HFFc6 (cell line): ENCODE measurements around the gene SH3RF3. TPM values are rescaled to one million over a fixed set of nuclear protein-coding genes. Genes with fewer than 3 reads are reported as not detected.
"Not testable (repeated sequence)": the region's sequence is repeated elsewhere in the genome, so short reads cannot be mapped to it uniquely, and the experiment has no call there.

Experiments
- DNase-seq: peaks from one replicate; pipeline ENCODE4 v3.0.0-alpha.2; 2018
- H3K27ac Mint-ChIP-seq: 2 replicates; pipeline ENCODE4 v1.8.0; 2020; ENCODE audit warnings: mild to moderate bottlenecking, mixed read lengths
- H3K27me3 Mint-ChIP-seq: 2 replicates; pipeline ENCODE4 v1.8.0; 2021; ENCODE audit warnings: mild to moderate bottlenecking, moderate library complexity, mixed read lengths; ENCODE audit not compliant: insufficient read depth
- H3K36me3 Mint-ChIP-seq: 2 replicates; pipeline ENCODE4 v1.8.0; 2021; ENCODE audit warnings: low read depth, mixed read lengths
- H3K4me1 Mint-ChIP-seq: 2 replicates; pipeline ENCODE4 v1.8.0; 2020; ENCODE audit warnings: low read depth, mixed read lengths
- H3K4me3 Mint-ChIP-seq: 2 replicates; pipeline ENCODE4 v1.8.0; 2020; ENCODE audit warnings: mild to moderate bottlenecking, moderate library complexity, mixed read lengths
- H3K9me3 Mint-ChIP-seq: 2 replicates; pipeline ENCODE4 v1.8.0; 2020; ENCODE audit warnings: mild to moderate bottlenecking, mixed read lengths
- total RNA-seq, 6 experiments: library from RNA; stranded (reverse); fragmentation: NEBNext Ultra II Directional; extraction: Animal tissue kit (Norgen Biotek cat#: 25700); gene quantifications; 2 replicates in 1 of 6; 3 replicates in 5 of 6; pipeline ENCODE4 v1.2.3, GENCODE V29; 2021
- TF ChIP-seq, protein P1 (sequence below): fragments of 200-600 bp; sonication (generic); IDR thresholded peaks from 2 replicates; pipeline ENCODE4 v1.5.0; 2021; ENCODE audit warnings: antibody characterized with exemption, mild to moderate bottlenecking

Gene SH3RF3
- total RNA-seq, 6 experiments from 2014 or later: 2.4 to 4.4 (median 3.7) TPM

- H3K4me1 Mint-ChIP-seq: peaks cover 36% of the 10 kb centered on the region
- DNase-seq: no peak
- TF ChIP-seq, protein P1, sequence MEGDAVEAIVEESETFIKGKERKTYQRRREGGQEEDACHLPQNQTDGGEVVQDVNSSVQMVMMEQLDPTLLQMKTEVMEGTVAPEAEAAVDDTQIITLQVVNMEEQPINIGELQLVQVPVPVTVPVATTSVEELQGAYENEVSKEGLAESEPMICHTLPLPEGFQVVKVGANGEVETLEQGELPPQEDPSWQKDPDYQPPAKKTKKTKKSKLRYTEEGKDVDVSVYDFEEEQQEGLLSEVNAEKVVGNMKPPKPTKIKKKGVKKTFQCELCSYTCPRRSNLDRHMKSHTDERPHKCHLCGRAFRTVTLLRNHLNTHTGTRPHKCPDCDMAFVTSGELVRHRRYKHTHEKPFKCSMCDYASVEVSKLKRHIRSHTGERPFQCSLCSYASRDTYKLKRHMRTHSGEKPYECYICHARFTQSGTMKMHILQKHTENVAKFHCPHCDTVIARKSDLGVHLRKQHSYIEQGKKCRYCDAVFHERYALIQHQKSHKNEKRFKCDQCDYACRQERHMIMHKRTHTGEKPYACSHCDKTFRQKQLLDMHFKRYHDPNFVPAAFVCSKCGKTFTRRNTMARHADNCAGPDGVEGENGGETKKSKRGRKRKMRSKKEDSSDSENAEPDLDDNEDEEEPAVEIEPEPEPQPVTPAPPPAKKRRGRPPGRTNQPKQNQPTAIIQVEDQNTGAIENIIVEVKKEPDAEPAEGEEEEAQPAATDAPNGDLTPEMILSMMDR: no peak
- no peak overlapping the region for H3K27ac Mint-ChIP-seq
- H3K36me3 Mint-ChIP-seq: peaks cover 10% of the 10 kb centered on the region
- no peak overlapping the region for H3K4me3 Mint-ChIP-seq
- no peaks in the 10 kb centered on the region; the same call in 1 of the 2 replicates for H3K9me3 Mint-ChIP-seq
- peaks cover 49% of the 10 kb centered on the region for H3K27me3 Mint-ChIP-seq
Observed at GRCh38 chr2:109218087-109218791, 89.2 kb downstream of the SH3RF3 start.

- H3K9me3 Mint-ChIP-seq: no peaks in the 10 kb centered on the region; the same call in 1 of the 2 replicates
- H3K27me3 Mint-ChIP-seq: peaks cover 51% of the 10 kb centered on the region
- H3K27ac Mint-ChIP-seq: no peak overlapping the region
- H3K4me3 Mint-ChIP-seq: no peak overlapping the region
- TF ChIP-seq, protein P1: no peak
- peaks cover 31% of the 10 kb centered on the region for H3K4me1 Mint-ChIP-seq
- DNase-seq: no peak
- peaks cover 10% of the 10 kb centered on the region for H3K36me3 Mint-ChIP-seq
Observed at GRCh38 chr2:109218792-109219126, 89.8 kb downstream of the SH3RF3 start.

- DNase-seq: no peak
- Mint-ChIP-seq H3K36me3 (0 out of 2 replicates have a peak, but pooled peaks cover 5% of the 10 kb centered on the region), H3K27me3 (peaks cover 41% of the 10 kb centered on the region), H3K4me3 (no peak overlapping the region), H3K27ac (no peak overlapping the region), H3K9me3 (no peaks in the 10 kb centered on the region; the same call in 1 of the 2 replicates), H3K4me1 (peaks cover 14% of the 10 kb centered on the region)
- TF ChIP-seq, protein P1: no peak
Observed at GRCh38 chr2:109220860-109221259, 91.9 kb downstream of the SH3RF3 start.

GRCh38 chr2:109221316-109221715 is 92.3 kb downstream of the SH3RF3 start:
- not testable (repeated sequence) for H3K9me3 Mint-ChIP-seq
- peaks cover 14% of the 10 kb centered on the region for H3K4me1 Mint-ChIP-seq

DNA sequence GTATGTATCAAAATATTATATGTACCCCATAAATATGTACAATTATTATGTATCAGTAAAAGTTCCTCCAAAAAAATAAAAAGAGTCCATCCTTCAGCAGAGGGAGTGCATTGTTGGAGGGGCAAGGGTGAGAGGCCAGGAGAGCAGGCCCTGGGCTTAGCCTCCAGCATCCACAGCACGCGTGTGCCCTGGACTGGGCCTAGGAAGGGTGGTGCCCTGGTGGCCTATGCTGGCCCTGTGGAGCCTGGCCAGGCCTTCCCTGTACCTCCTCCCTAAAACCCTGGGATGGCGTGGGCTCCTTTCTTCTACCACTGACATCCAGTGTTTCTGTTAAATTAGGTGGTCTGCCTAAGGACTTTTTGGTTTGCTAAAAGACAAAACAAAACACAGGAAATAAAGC is 93.4 kb downstream of the SH3RF3 start:
- H3K36me3 Mint-ChIP-seq: no peaks in the 10 kb centered on the region
- no peaks in the 10 kb centered on the region for H3K9me3 Mint-ChIP-seq
- no peak overlapping the region for H3K27ac Mint-ChIP-seq
- no peak overlapping the region for H3K4me3 Mint-ChIP-seq
- DNase-seq: no peak
- peaks cover 5% of the 10 kb centered on the region for H3K4me1 Mint-ChIP-seq
- H3K27me3 Mint-ChIP-seq: peaks cover 32% of the 10 kb centered on the region
- TF ChIP-seq, protein P1: no peak

More at GRCh38 chr2:109221316-109221715, 92.3 kb downstream of the SH3RF3 start:
- peaks cover 38% of the 10 kb centered on the region for H3K27me3 Mint-ChIP-seq
- H3K4me3 Mint-ChIP-seq, H3K27ac Mint-ChIP-seq, H3K36me3 Mint-ChIP-seq, DNase-seq: not testable (repeated sequence)

GRCh38 chr2:109222825-109223471 is 93.9 kb downstream of the SH3RF3 start:
- Mint-ChIP-seq H3K36me3 (no peaks in the 10 kb centered on the region), H3K27ac (no peak overlapping the region), H3K4me3 (no peak overlapping the region), H3K9me3 (no peaks in the 10 kb centered on the region), H3K27me3 (peaks cover 31% of the 10 kb centered on the region), H3K4me1 (no peaks in the 10 kb centered on the region)
- TF ChIP-seq, protein P1: no peak
- no peak for DNase-seq
